SH-SY5Y (cell line): ENCODE results near the gene UBL4B.

ENCODE experiments used
- GATA2 ChIP-seq: IDR thresholded peaks from 2 replicates; pipeline ENCODE4 v1.6.1; 2011; ENCODE audit warnings: mild to moderate bottlenecking, low read depth, low read length
- GATA3 ChIP-seq: IDR thresholded peaks from 2 replicates; pipeline ENCODE4 v1.6.1; 2011; ENCODE audit warnings: low read depth, mild to moderate bottlenecking, low read length, moderate library complexity

DNA sequence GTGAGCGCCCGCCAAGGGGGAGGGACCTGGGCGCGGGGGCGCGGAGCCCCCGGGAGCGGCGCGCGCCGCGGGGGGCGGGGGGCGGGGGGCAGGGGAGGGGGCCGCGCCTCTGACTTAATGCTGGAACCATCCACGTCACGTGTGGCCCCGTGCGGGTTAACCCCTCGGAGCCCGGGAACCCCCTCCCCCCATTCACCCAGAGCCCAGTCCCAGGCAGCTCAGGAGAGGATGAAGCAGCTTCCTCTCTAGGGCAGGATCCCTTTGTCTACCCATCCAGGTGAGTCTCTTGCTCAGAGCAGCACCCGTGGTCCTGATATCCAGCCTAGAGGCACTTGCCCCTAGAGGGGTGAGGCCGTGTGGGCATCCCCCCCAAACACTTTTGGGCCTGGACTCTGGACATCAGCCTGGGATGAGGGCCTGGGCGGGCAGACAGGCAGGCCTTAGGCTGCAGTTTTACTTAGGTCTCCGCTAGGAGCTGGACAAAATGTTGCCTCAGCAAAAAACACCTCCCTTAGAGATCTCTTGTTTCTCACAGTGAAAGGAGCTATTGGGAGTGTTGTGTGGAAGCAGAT is 41.5 kb upstream of the UBL4B start, which contains the start of gene ALX3:
- TF ChIP-seq GATA2 (no peak), GATA3 (no peak)
